Liver (tissue), 9 donors: ENCODE data around the gene NDUFS6. TPM values are rescaled to one million over a fixed set of nuclear protein-coding genes. Genes with fewer than 3 reads are reported as not detected.

ENCODE experiments used
- DNase-seq: peaks from one replicate; pipeline ENCODE4 v3.0.0-alpha.2; 2017; ENCODE audit warnings: low spot score
- H3K27ac ChIP-seq, 2 donors: one replicate each; pipeline ENCODE4 v1.7.0; 2013; ENCODE audit warnings: inconsistent platforms in 2 of 2, low read length in 2 of 2, control low read depth in 1 of 2, low read depth in 1 of 2, mild to moderate bottlenecking in 1 of 2
- H3K27me3 ChIP-seq, 4 donors: one replicate each; pipeline versions ENCODE4 v1.6.1 to v1.7.0; 2013; ENCODE audit warnings: low read length in 3 of 4, inconsistent platforms in 1 of 4, mild to moderate bottlenecking in 1 of 4, moderate library complexity in 1 of 4; ENCODE audit not compliant: control insufficient read depth in 4 of 4, insufficient read depth in 4 of 4
- H3K36me3 ChIP-seq, 4 donors: one replicate each; pipeline versions ENCODE4 v1.6.1 to v1.7.0; 2013; ENCODE audit warnings: low read length in 3 of 4, mild to moderate bottlenecking in 3 of 4, low read depth in 1 of 4, moderate library complexity in 1 of 4; ENCODE audit not compliant: control insufficient read depth in 4 of 4, insufficient read depth in 3 of 4
- H3K4me1 ChIP-seq, 4 donors: one replicate each; pipeline versions ENCODE4 v1.6.1 to v1.7.0; 2013; ENCODE audit warnings: low read length in 3 of 4, mild to moderate bottlenecking in 3 of 4, moderate library complexity in 1 of 4; ENCODE audit not compliant: control insufficient read depth in 4 of 4, insufficient read depth in 4 of 4
- H3K4me3 ChIP-seq, 3 donors: one replicate each; pipeline versions ENCODE4 v1.6.1 to v1.7.0; 2013; ENCODE audit warnings: low read length in 3 of 3, control low read depth in 1 of 3, low read depth in 1 of 3, mild to moderate bottlenecking in 1 of 3
- H3K9ac ChIP-seq, 2 donors: one replicate each; pipeline ENCODE4 v1.7.0; 2013; ENCODE audit warnings: low read length in 2 of 2, mild to moderate bottlenecking in 2 of 2, moderate library complexity in 2 of 2, control low read depth in 1 of 2, low read depth in 1 of 2
- H3K9me3 ChIP-seq, 4 donors: one replicate each; pipeline versions ENCODE4 v1.6.1 to v1.7.0; 2013; ENCODE audit warnings: low read length in 3 of 4; ENCODE audit not compliant: control insufficient read depth in 4 of 4
- ATF3 ChIP-seq: IDR thresholded peaks from 2 replicates; pipeline ENCODE4 v1.6.1; 2016; ENCODE audit warnings: antibody characterized with exemption
- CTCF ChIP-seq: fragments of 150-350 bp; IDR thresholded peaks from 2 replicates; pipeline ENCODE4 v1.5.1; 2017; ENCODE audit warnings: improper control_type of control experiment, low read depth, low read length; ENCODE audit not compliant: missing input control
- EGR1 ChIP-seq, 2 donors: IDR thresholded peaks; 2 replicates each; pipeline ENCODE4 v1.6.1; 2016 to 2018; ENCODE audit warnings: antibody characterized with exemption in 2 of 2, low read depth in 2 of 2
- FOXA1 ChIP-seq: IDR thresholded peaks from 2 replicates; pipeline ENCODE4 v1.6.1; 2016; ENCODE audit warnings: antibody characterized with exemption
- JUND ChIP-seq, 2 donors: IDR thresholded peaks; 2 replicates each; pipeline ENCODE4 v1.6.1; 2016; ENCODE audit warnings: antibody characterized with exemption in 2 of 2
- MAX ChIP-seq: IDR thresholded peaks from 2 replicates; pipeline ENCODE4 v1.6.1; 2016; ENCODE audit warnings: antibody characterized with exemption
- NR2F2 ChIP-seq: IDR thresholded peaks from 2 replicates; pipeline ENCODE4 v1.6.1; 2016; ENCODE audit warnings: antibody characterized with exemption
- RAD21 ChIP-seq, 2 donors: IDR thresholded peaks; 2 replicates each; pipeline ENCODE4 v1.6.1; 2016; ENCODE audit warnings: antibody characterized with exemption in 2 of 2, mild to moderate bottlenecking in 2 of 2
- REST ChIP-seq: IDR thresholded peaks from 2 replicates; pipeline ENCODE4 v1.6.1; 2016; ENCODE audit warnings: antibody characterized with exemption, mild to moderate bottlenecking
- RXRA ChIP-seq, 2 donors: IDR thresholded peaks; 2 replicates each; pipeline ENCODE4 v1.6.1; 2017 to 2018; ENCODE audit warnings: antibody characterized with exemption in 2 of 2, mild to moderate bottlenecking in 1 of 2
- SP1 ChIP-seq: IDR thresholded peaks from 2 replicates; pipeline ENCODE4 v1.6.1; 2018; ENCODE audit warnings: antibody characterized with exemption, mild to moderate bottlenecking
- TAF1 ChIP-seq: conservative IDR thresholded peaks from 2 replicates; pipeline ENCODE4 v1.6.1; 2016; ENCODE audit warnings: antibody characterized with exemption, mild to moderate bottlenecking
- WGBS: extraction: QIAGEN DNeasy Blood & Tissue Kit; methylation state at CpG from one replicate; pipeline ENCODE4 v1.1.7; 2013; 5-methylcytosine and 5-hydroxymethylcytosine counted together
- polyA plus RNA-seq, 2 donors: library from polyadenylated mRNA; stranded (reverse) in 1 of 2; unstranded in 1 of 2; fragments of 200-250 nt in 1 of 2; fragments of >200 nt in 1 of 2; fragmentation: Nextera tagmentation in 1 of 2; extraction: Ambion mirVana in 1 of 2; gene quantifications; one replicate each; pipeline versions ENCODE4 v1.2.1 to v1.2.3, GENCODE V29; 2013 to 2015
- total RNA-seq, 2 donors: library from RNA; depleted of rRNA; stranded (reverse); fragments of >200 nt; gene quantifications; one replicate each; pipeline ENCODE4 v1.2.3, GENCODE V29; 2014
- donor health status: healthy.
- donor health status: healthy.
- donor health status: healthy.
- donor health status: healthy.
- donor health status: healthy.

The NDUFS6 gene
- total and polyA plus RNA-seq, 4 donors: 18.7 to 82.5 (median 47.3) TPM

GRCh38 chr5:1847611-1848010 is 46.4 kb downstream of the NDUFS6 start:
- DNase-seq: no peak
- 77% methylated on average over 9 of the region's 9 CpGs for WGBS
- H3K27me3 ChIP-seq: peaks cover 0 to 6% (median 0%) of the 10 kb centered on the region in 4 donors

GRCh38 chr5:1850324-1851154 is 49.3 kb downstream of the NDUFS6 start:
- H3K9ac ChIP-seq: no peak overlapping the region
- DNase-seq: no peak
- H3K4me3 ChIP-seq: no peak overlapping the region
- no peaks in the 10 kb centered on the region for H3K9me3 ChIP-seq
- peaks cover 0 to 9% (median 2%) of the 10 kb centered on the region in 4 donors for H3K27me3 ChIP-seq
- no peaks in the 10 kb centered on the region for H3K36me3 ChIP-seq
- H3K27ac ChIP-seq: no peak overlapping the region
- H3K4me1 ChIP-seq: no peaks in the 10 kb centered on the region
- TF ChIP-seq EGR1 (IDR thresholded peaks at IDR 0.05; ENCODE audit: low read depth in 2 of 2) (no peak), RAD21 (IDR thresholded peaks at IDR 0.05) (no peak), FOXA1 (no peak), TAF1 (no peak), SP1 (no peak), ATF3 (no peak), REST (no peak), MAX (no peak), JUND (IDR thresholded peaks at IDR 0.05) (no peak), NR2F2 (no peak), RXRA (IDR thresholded peaks at IDR 0.05) (no peak), CTCF (no peak)
- WGBS: 76% methylated on average over 29 of the region's 29 CpGs

More at GRCh38 chr5:1847611-1848010, 46.4 kb downstream of the NDUFS6 start:
- H3K9ac ChIP-seq: no peak overlapping the region
- no peaks in the 10 kb centered on the region for H3K4me1 ChIP-seq
- H3K9me3 ChIP-seq: no peaks in the 10 kb centered on the region
- no peaks in the 10 kb centered on the region for H3K36me3 ChIP-seq
- TF ChIP-seq FOXA1: no peak
- H3K4me3 ChIP-seq: no peak overlapping the region
- no peak overlapping the region for H3K27ac ChIP-seq
